Nephron progenitor cell (in vitro differentiated cells): ENCODE measurements around the gene OR6X1.
A peak's percentile ranks its signal among the peaks of the same experiment; 100 is the strongest.

ENCODE experiments used
- DNase-seq: peaks from one replicate; pipeline ENCODE4 v3.0.0; 2021
- H3K27ac Mint-ChIP-seq: 2 replicates; pipeline ENCODE4 v1.8.0; 2021; ENCODE audit warnings: mild to moderate bottlenecking, moderate library complexity, mixed read lengths
- H3K27me3 Mint-ChIP-seq: 2 replicates; pipeline ENCODE4 v1.8.0; 2021; ENCODE audit warnings: mild to moderate bottlenecking, low read depth, mixed read lengths; ENCODE audit not compliant: poor library complexity
- H3K36me3 Mint-ChIP-seq: 2 replicates; pipeline ENCODE4 v1.8.0; 2021; ENCODE audit warnings: low read depth, mixed read lengths
- H3K4me1 Mint-ChIP-seq: 2 replicates; pipeline ENCODE4 v1.8.0; 2021; ENCODE audit warnings: mixed read lengths
- H3K4me3 Mint-ChIP-seq: 2 replicates; pipeline ENCODE4 v1.8.0; 2021; ENCODE audit warnings: mild to moderate bottlenecking, moderate library complexity, mixed read lengths
- H3K9me3 Mint-ChIP-seq: 2 replicates; pipeline ENCODE4 v1.8.0; 2021; ENCODE audit warnings: mild to moderate bottlenecking, moderate library complexity, mixed read lengths
- CTCF ChIP-seq: fragments of 200-600 bp; sonication (generic); IDR thresholded peaks from 2 replicates; pipeline ENCODE4 v1.5.0; 2021; ENCODE audit warnings: antibody characterized with exemption

The OR6X1 gene

GRCh38 chr11:123798079-123798478, 43.8 kb upstream of the OR6X1 start:
- Mint-ChIP-seq H3K36me3 (peaks cover 6% of the 10 kb centered on the region), H3K4me3 (no peak overlapping the region), H3K9me3 (peaks cover 19% of the 10 kb centered on the region), H3K27ac (no peak overlapping the region), H3K27me3 (no peaks in the 10 kb centered on the region), H3K4me1 (peaks cover 26% of the 10 kb centered on the region)
- TF ChIP-seq CTCF, result no peak
- no peak for DNase-seq

DNA sequence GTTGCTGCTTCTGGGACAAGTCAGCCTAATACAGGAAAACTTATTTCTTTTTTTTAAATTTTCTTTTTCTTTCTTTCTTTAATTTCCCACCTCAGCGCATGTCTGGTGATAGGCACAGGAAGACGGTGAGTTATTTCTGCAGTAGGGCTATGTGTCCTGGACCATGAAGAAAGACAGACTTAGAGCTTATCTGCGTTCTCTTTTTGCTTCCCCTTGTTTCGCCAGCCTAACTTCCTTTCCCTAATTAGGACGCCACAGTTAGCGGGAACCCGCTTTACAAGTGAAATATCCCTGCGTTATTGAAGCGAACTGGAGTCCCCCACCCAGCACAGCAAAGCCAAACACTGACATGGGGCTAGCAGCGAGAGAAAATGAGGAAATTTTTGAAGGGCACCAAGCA, 43.2 kb upstream of the OR6X1 start:
- Mint-ChIP-seq H3K36me3 (peaks cover 6% of the 10 kb centered on the region), H3K27ac (no peak overlapping the region), H3K9me3 (peaks cover 22% of the 10 kb centered on the region), H3K4me3 (no peak overlapping the region), H3K27me3 (no peaks in the 10 kb centered on the region), H3K4me1 (peaks cover 26% of the 10 kb centered on the region)
- no peak for DNase-seq
- TF ChIP-seq CTCF, result no peak

- Mint-ChIP-seq H3K4me3 (no peak overlapping the region), H3K9me3 (peaks cover 26% of the 10 kb centered on the region), H3K27ac (peak overlapping the region; percentile 30), H3K27me3 (no peaks in the 10 kb centered on the region), H3K36me3 (peaks cover 6% of the 10 kb centered on the region), H3K4me1 (peaks cover 26% of the 10 kb centered on the region)
- no peak for DNase-seq
- TF ChIP-seq CTCF, result no peak
These were observed 42.8 kb upstream of the OR6X1 start for GRCh38 chr11:123797114-123797513.

GRCh38 chr11:123796226-123796625, 41.9 kb upstream of the OR6X1 start:
- no peak for TF ChIP-seq CTCF
- Mint-ChIP-seq H3K4me1 (peaks cover 26% of the 10 kb centered on the region), H3K27me3 (no peaks in the 10 kb centered on the region), H3K36me3 (peaks cover 6% of the 10 kb centered on the region), H3K27ac (no peak overlapping the region), H3K4me3 (no peak overlapping the region), H3K9me3 (peaks cover 31% of the 10 kb centered on the region)
- no peak for DNase-seq

DNA sequence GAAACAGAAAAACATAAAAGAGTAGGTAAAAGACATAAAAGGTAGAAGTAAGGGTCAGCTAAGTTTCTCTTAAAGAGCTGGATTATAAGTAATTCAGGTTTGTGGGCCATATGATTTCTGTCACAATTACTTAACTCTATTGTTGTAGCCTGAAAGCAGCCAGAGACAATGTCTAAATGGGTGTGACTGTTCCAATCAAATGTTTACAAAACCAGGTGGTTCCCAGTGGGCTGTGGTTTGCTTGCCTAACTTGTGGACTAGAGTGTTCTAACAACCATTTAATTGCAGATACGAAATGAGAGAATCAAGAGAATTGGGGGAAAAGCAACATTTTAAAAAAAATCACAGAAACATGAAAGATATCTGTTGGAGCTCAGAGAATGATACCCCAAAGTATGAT, 29.2 kb upstream of the OR6X1 start:
- Mint-ChIP-seq H3K36me3 (no peaks in the 10 kb centered on the region), H3K9me3 (peaks cover 16% of the 10 kb centered on the region), H3K4me3 (no peak overlapping the region), H3K27ac (no peak overlapping the region), H3K4me1 (peaks cover 8% of the 10 kb centered on the region), H3K27me3 (no peaks in the 10 kb centered on the region)
- no peak for DNase-seq
- TF ChIP-seq CTCF, result no peak

DNA sequence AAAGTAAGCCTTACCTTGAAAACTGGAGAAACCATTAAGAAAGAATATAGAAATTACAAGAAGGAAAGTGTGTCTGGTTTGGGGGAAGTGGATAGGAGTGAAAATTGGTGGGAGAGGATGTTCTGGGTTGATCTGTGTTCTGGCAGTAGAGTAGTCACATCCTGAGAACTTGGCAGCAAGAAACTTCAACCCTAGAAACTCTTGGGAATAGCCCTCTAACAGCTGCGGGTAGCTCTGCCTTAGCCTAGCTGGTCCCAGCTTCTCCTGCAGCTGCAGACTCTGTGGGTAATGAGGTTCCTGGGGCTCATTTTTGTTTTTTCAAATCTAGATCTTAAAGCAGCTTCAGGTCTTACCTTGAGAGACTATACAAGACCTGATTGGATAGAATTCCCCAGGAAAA, 24.2 kb upstream of the OR6X1 start:
- TF ChIP-seq CTCF, result no peak

More for the DNA sequence above, 24.2 kb upstream of the OR6X1 start:
- Mint-ChIP-seq H3K9me3 (peaks cover 14% of the 10 kb centered on the region), H3K4me3 (no peak overlapping the region), H3K27ac (no peak overlapping the region), H3K27me3 (no peaks in the 10 kb centered on the region), H3K4me1 (peaks cover under 1% of the 10 kb centered on the region), H3K36me3 (no peaks in the 10 kb centered on the region)
- no peak for DNase-seq
